Posterior cingulate gyrus (tissue), 11 donors: ENCODE data around the gene CAMTA1.
A peak's percentile ranks its signal among the peaks of the same experiment; 100 is the strongest.
"Not testable (repeated sequence)": the region's sequence is repeated elsewhere in the genome, so short reads cannot be mapped to it uniquely, and the experiment has no call there.

Source experiments
- DNase-seq, 10 donors: peaks; one replicate each; pipeline versions ENCODE4 v3.0.0 to v3.0.0-alpha.2; 2020 to 2021; ENCODE audit warnings: mixed read lengths in 3 of 10
- intact Hi-C: fragments of 100-400 bp; cut with DNase I; formaldehyde crosslinking; loops from one replicate; pipeline ENCODE4 v1.15.1; 2023

The CAMTA1 gene

DNA sequence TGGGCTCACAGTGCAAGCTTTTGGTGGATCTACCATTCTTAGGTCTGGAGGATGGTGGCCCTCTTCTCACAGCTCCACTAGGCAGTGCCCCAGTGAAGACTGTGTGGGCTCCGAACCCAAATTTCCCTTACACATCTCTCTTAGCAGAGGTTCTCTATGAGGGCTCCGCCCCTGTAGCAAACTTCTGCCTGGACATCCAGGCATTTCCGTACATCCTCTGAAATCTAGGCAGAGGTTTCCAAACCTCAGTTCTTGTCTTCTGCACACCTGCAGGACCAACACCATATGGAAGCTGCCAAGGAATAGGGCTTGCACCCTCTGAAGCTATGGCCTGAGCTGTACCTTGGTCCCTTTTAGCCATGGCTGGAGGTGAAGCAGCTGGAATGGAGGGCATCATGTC lies 1005.8 kb downstream of the CAMTA1 start:
- intact Hi-C loops: not testable (repeated sequence)

DNA sequence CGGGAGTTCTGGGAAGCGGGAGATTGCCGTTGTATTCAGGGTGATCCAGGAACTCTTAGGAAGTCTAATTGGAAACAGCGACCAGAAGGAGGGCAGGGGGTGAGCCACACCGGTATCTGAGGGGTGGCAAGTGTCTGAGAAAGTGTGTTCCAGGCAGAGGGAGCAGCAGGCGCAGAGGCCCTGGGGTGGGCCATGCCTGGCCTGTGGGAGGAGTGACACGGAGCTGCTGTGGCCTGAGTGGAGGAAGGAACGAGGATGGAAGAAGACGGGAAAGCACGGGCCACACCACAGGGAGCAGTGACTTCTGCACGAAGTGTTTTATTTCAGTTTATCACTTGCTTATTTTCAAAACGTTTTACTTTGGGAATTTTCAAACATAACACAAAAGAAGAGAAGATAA lies 1010.2 kb downstream of the CAMTA1 start:
- intact Hi-C loops: no loop called here
- DNase-seq: peak in 1 of 10 donors; percentile 62

More for the DNA sequence above, 1005.8 kb downstream of the CAMTA1 start:
- not testable (repeated sequence) for DNase-seq

- intact Hi-C loops: no loop called here
- DNase-seq: no peak
Measured at GRCh38 chr1:7805460-7805859, 1020.2 kb downstream of the CAMTA1 start.

DNA sequence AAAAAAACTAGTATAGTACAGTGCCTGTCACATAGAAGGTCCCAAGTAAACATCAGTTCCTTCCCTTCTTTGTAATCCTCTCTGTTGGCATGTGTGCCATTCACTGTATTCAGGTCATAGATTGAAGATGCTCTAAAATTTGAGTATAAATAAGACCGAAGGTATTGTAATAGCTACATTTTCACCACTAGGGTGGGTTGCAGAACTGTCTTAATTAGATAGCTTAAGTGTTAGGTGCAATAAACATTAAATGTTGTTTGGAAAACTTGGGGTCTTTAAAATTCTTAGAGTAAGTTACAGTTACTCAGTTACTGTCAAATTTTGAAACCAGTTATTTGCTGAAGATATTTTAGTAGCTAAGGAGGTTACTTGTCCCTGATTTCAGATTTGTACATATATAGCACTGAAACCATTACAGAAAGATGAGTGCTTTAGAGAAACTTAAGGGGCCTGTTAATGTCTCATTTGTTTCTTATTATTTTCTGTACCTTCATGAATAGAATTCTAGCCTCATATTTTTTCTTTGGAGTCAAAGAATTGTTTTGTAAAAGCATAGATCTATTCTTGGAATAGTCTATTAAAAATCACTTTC lies 1023.1 kb downstream of the CAMTA1 start:
- intact Hi-C loops: no loop called here
- no peak for DNase-seq

DNA sequence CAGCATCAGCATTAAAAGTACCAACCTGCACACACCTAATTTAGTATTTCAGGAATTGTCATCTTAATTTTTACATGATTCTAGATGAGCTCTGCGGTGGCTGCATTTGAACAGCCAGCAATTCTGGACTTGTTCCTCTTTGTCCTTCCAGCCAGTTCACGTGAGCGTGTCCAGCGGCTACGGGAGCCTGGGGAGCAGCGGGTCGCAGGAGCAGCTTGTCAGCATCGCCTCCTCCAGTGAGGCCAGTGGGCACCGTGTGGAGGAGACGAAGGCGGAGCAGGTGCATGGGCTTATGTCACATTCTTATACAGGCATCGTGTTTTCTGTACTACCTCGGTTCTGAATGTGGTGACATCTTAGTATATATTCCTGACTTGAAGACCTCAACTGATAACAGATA lies 1024.5 kb downstream of the CAMTA1 start:
- intact Hi-C loops: no loop called here
- DNase-seq: peak in 1 of 10 donors; percentile 49

DNA sequence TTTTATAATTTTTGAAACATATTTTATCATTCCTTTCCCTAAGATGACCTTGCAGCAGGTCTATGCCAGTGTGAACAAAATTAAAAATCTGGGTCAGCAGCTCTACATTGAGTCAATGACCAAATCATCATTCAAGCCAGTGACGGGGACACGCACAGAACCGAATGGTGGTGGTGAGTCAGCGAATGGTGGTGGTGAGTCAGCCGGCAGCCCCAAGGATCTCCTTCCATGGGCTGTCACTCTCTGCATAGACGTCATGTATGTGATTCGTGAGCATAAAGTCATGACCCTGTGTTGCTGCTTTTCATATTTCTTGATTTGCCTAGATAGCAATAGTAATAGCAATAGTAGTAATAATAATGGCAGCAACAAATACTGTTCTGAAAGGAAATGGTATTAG lies 1025.1 kb downstream of the CAMTA1 start:
- intact Hi-C loops: no loop called here
- DNase-seq: peak in 1 of 10 donors; percentile 21

DNA sequence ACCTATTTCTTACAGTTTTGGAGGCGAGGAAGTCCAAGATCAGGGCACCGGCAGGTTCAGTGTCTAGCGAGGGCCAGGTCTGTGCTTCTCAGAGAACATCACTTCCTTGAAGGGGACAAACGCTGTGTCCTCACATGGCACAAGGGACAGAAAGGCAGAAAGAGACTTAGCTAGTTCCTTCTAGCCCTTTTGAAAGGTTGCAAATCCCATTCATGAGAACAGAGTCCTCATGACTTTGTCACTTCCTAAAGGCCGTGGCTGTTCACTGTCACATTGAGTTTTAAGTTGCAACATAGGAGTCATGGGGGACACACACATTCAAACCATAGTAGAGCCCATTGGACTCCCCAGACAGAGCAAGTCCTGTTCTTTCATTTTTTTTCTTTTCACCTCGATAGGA lies 1026.2 kb downstream of the CAMTA1 start:
- intact Hi-C loops: no loop called here
- DNase-seq: no peak

GRCh38 chr1:7813677-7814373 lies 1028.6 kb downstream of the CAMTA1 start:
- intact Hi-C loops: no loop called here
- DNase-seq: no peak
